OCI-LY1 (cell line): Measurements from ENCODE around the gene MUC5AC.

Experiments
- H2AFZ ChIP-seq: fragments of 200-600 bp; sonication (generic), shearing (Covaris generic); 2 replicates; pipeline ENCODE4 v1.6.0; 2014; ENCODE audit warnings: antibody characterized with exemption, mild to moderate bottlenecking, low read length
- H3F3A ChIP-seq: fragments of 200-600 bp; sonication (generic), shearing (Covaris generic); 2 replicates; pipeline ENCODE4 v1.6.0; 2014; ENCODE audit warnings: mild to moderate bottlenecking, antibody characterized with exemption, low read length, moderate library complexity; ENCODE audit not compliant: insufficient read depth
- H3K27ac ChIP-seq: fragments of 200-600 bp; sonication (generic); 2 replicates; pipeline ENCODE4 v1.5.1; 2014; ENCODE audit warnings: low read length, mixed run types, mild to moderate bottlenecking, low read depth; ENCODE audit not compliant: poor library complexity, severe bottlenecking
- H3K27me3 ChIP-seq: fragments of 200-600 bp; sonication (generic); 2 replicates; pipeline ENCODE4 v1.6.0; 2014; ENCODE audit warnings: antibody characterized with exemption, mild to moderate bottlenecking, low read length, moderate library complexity; ENCODE audit not compliant: insufficient read depth
- H3K36me3 ChIP-seq: fragments of 200-600 bp; sonication (generic); 2 replicates; pipeline ENCODE4 v1.6.1; 2014; ENCODE audit warnings: mild to moderate bottlenecking, antibody characterized with exemption, low read length, moderate library complexity, mixed read lengths; ENCODE audit not compliant: insufficient read depth
- H3K4me1 ChIP-seq: fragments of 200-600 bp; sonication (generic); 2 replicates; pipeline ENCODE4 v1.5.1; 2014; ENCODE audit warnings: mild to moderate bottlenecking, low read length, moderate library complexity; ENCODE audit not compliant: insufficient read depth, severe bottlenecking
- H3K4me2 ChIP-seq: fragments of 200-600 bp; sonication (generic), shearing (Covaris generic); 2 replicates; pipeline ENCODE4 v1.6.1; 2014; ENCODE audit warnings: low read length
- H3K4me3 ChIP-seq: fragments of 200-600 bp; sonication (generic); 2 replicates; pipeline ENCODE4 v1.5.1; 2014; ENCODE audit warnings: low read length, low read depth, mild to moderate bottlenecking, mixed read lengths; ENCODE audit not compliant: poor library complexity, severe bottlenecking
- H3K79me2 ChIP-seq: fragments of 200-600 bp; shearing (Covaris generic); 2 replicates; pipeline ENCODE4 v1.6.1; 2016; ENCODE audit warnings: mixed run types, low read length, mixed read lengths; ENCODE audit not compliant: insufficient read depth
- H3K9ac ChIP-seq: fragments of 200-600 bp; sonication (generic), shearing (Covaris generic); 2 replicates; pipeline ENCODE4 v1.6.1; 2014; ENCODE audit warnings: mild to moderate bottlenecking, low read length, mixed read lengths
- H3K9me2 ChIP-seq: fragments of 200-600 bp; sonication (generic), shearing (Covaris generic); 2 replicates; pipeline ENCODE4 v1.6.1; 2014; ENCODE audit warnings: low read depth, mild to moderate bottlenecking, low read length, mixed read lengths
- H3K9me3 ChIP-seq: fragments of 200-600 bp; shearing (Covaris generic); 2 replicates; pipeline ENCODE4 v1.6.1; 2014; ENCODE audit warnings: low read length, mixed read lengths
- H4K20me1 ChIP-seq: fragments of 200-600 bp; sonication (generic), shearing (Covaris generic); 2 replicates; pipeline ENCODE4 v1.6.0; 2016; ENCODE audit warnings: mild to moderate bottlenecking, low read length; ENCODE audit not compliant: insufficient read depth
- CTCF ChIP-seq: fragments of 200-600 bp; sonication (generic), shearing (Covaris generic); IDR thresholded peaks from 2 replicates; pipeline ENCODE4 v1.5.1; 2017; ENCODE audit warnings: mild to moderate bottlenecking, antibody characterized with exemption, low read length, moderate library complexity, mixed read lengths
- EZH2 ChIP-seq: fragments of 200-600 bp; sonication (generic), shearing (Covaris generic); IDR thresholded peaks from 2 replicates; pipeline ENCODE4 v1.8.0; 2017; ENCODE audit warnings: borderline replicate concordance, mixed run types, mild to moderate bottlenecking, antibody characterized with exemption, low read length, moderate library complexity, mixed read lengths

Gene MUC5AC

DNA sequence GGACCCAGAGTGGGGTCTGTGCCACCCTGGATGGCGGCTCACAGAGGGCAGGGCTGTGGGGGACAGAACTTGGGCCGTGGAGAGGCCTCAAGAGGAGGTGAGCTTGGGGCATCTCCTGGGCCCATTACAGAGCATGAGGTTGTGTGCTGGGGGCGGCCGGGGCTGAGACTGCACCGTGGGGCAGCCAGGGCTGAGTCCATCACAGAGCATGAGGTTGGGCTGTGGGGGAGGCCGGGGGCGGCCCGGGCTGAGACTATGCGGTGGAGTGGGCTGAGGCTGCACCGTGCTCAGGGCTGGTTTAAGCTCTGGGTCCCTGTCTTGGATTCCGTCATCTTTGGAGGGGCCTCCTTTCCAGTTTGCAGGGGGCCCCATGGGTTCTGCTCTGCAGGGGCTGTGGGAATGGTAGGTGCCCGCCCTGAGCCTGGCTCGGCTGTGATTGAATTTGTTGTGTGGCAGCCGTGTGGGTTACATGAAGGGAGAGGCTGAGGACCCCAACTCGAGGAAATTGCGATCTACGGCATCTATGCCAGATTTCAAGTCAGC lies 38.1 kb upstream of the MUC5AC start:
- no peaks in the 10 kb centered on the region for H4K20me1 ChIP-seq
- H3K27me3 ChIP-seq: 0 out of 2 replicates have a peak, but pooled peaks cover 5% of the 10 kb centered on the region
- H3K4me3 ChIP-seq: no peak overlapping the region
- no peaks in the 10 kb centered on the region for H3K36me3 ChIP-seq
- no peaks in the 10 kb centered on the region for H3F3A ChIP-seq
- H3K9me2 ChIP-seq: no peaks in the 10 kb centered on the region
- H3K4me1 ChIP-seq: no peaks in the 10 kb centered on the region
- H3K27ac ChIP-seq: no peak overlapping the region
- no peak for TF ChIP-seq EZH2
- no peak for TF ChIP-seq CTCF
- H3K9me3 ChIP-seq: no peaks in the 10 kb centered on the region
- no peak overlapping the region for H3K9ac ChIP-seq
- no peak overlapping the region for H3K4me2 ChIP-seq
- no peak overlapping the region for H2AFZ ChIP-seq
- no peaks in the 10 kb centered on the region for H3K79me2 ChIP-seq

- Histone ChIP-seq H3K4me3 (no peak overlapping the region), H3K9me3 (no peaks in the 10 kb centered on the region), H3K4me1 (no peaks in the 10 kb centered on the region), H3K9ac (no peak overlapping the region), H3K36me3 (no peaks in the 10 kb centered on the region), H3F3A (no peaks in the 10 kb centered on the region), H2AFZ (no peak overlapping the region), H3K79me2 (no peaks in the 10 kb centered on the region), H3K4me2 (no peak overlapping the region), H4K20me1 (no peaks in the 10 kb centered on the region), H3K27me3 (0 out of 2 replicates have a peak, but pooled peaks cover 5% of the 10 kb centered on the region), H3K9me2 (no peaks in the 10 kb centered on the region), H3K27ac (no peak overlapping the region)
- TF ChIP-seq CTCF (no peak), EZH2 (no peak)
These were observed 37.0 kb upstream of the MUC5AC start for GRCh38 chr11:1120532-1121330.

GRCh38 chr11:1121331-1121812 lies 36.4 kb upstream of the MUC5AC start:
- H3K27me3 ChIP-seq: 0 out of 2 replicates have a peak, but pooled peaks cover 4% of the 10 kb centered on the region
- no peak overlapping the region for H3K4me2 ChIP-seq
- H3K9me3 ChIP-seq: no peaks in the 10 kb centered on the region

More at GRCh38 chr11:1121331-1121812, 36.4 kb upstream of the MUC5AC start:
- Histone ChIP-seq H3K9me2 (no peaks in the 10 kb centered on the region), H3K4me3 (no peak overlapping the region), H2AFZ (no peak overlapping the region), H3K4me1 (no peaks in the 10 kb centered on the region), H4K20me1 (no peaks in the 10 kb centered on the region), H3K79me2 (no peaks in the 10 kb centered on the region), H3K36me3 (no peaks in the 10 kb centered on the region), H3K27ac (no peak overlapping the region), H3K9ac (no peak overlapping the region), H3F3A (no peaks in the 10 kb centered on the region)
- no peak for TF ChIP-seq CTCF
- no peak for TF ChIP-seq EZH2
